Adrenal gland (tissue), 5 donors: ENCODE results near the gene AMFR.

Experiments used
- CTCF ChIP-seq, 6 experiments: fragments of 450-650 bp in 4 of 6; fragments of 200-600 bp in 2 of 6; sonication (generic) in 1 of 6; IDR thresholded peaks; 1 replicate in 5 of 6; 2 replicates in 1 of 6; pipeline versions ENCODE4 v1.5.1 to v1.8.0; 2016 to 2021; ENCODE audit warnings: antibody characterized with exemption in 6 of 6, mild to moderate bottlenecking in 2 of 6, moderate library complexity in 1 of 6
- POLR2A ChIP-seq, 2 donors: fragments of 450-650 bp; IDR thresholded peaks; one replicate each; pipeline ENCODE4 v1.6.1; 2017; ENCODE audit warnings: antibody characterized with exemption in 2 of 2, mild to moderate bottlenecking in 2 of 2, moderate library complexity in 1 of 2
- donor health status: DM: no; HTN: no; CAD: no.

GRCh38 chr16:56348168-56349085, 76.9 kb downstream of the AMFR start:
- TF ChIP-seq CTCF (IDR thresholded peaks at IDR 0.05) (no peak), POLR2A (IDR thresholded peaks at IDR 0.05) (no peak)
